ENCODE data around the gene PHEX. TPM values are rescaled to one million over a fixed set of nuclear protein-coding genes. Genes with fewer than 3 reads are reported as not detected.

The PHEX gene
- total RNA-seq, 1 experiment from 2014 or later, result 0.04 TPM

GRCh38 chrX:22116605-22117546 lies 84.8 kb downstream of the PHEX start:
- H3K4me3 Mint-ChIP-seq, result no peak overlapping the region
- ATAC-seq, result no peak

GRCh38 chrX:22117633-22118032 lies 85.5 kb downstream of the PHEX start:
- ChIA-PET POLR2A (no interaction called here), CTCF (no interaction called here)
- Mint-ChIP-seq H3K27ac (no peak overlapping the region), H3K36me3 (no peaks in the 10 kb centered on the region), H3K9me3 (no peaks in the 10 kb centered on the region), H3K4me3 (no peak overlapping the region), H3K27me3 (ENCODE audit: low read depth) (no peaks in the 10 kb centered on the region), H3K4me1 (peaks cover 29% of the 10 kb centered on the region)
- ATAC-seq, result no peak
- TF ChIP-seq USF2 (CRISPR knock-in tag; IDR thresholded peaks at IDR 0.05), result no peak
- TF ChIP-seq FOXP4 (CRISPR knock-in tag; IDR thresholded peaks at IDR 0.05), result no peak
- no peak for TF ChIP-seq ZBTB43 (CRISPR knock-in tag; IDR thresholded peaks at IDR 0.05)
- TF ChIP-seq CBFB (CRISPR knock-in tag; IDR thresholded peaks at IDR 0.05; ENCODE audit: low read depth), result no peak
- TF ChIP-seq ATF1 (CRISPR knock-in tag; IDR thresholded peaks at IDR 0.05), result no peak
- TF ChIP-seq MXD4 (CRISPR knock-in tag; IDR thresholded peaks at IDR 0.05; ENCODE audit: borderline replicate concordance), result no peak
- no peak for TF ChIP-seq STAT6 (CRISPR knock-in tag; conservative IDR thresholded peaks at IDR 0.05; ENCODE audit: low read depth)
- DNase-seq (ENCODE audit: low spot score), result no peak

More at GRCh38 chrX:22116605-22117546, 84.8 kb downstream of the PHEX start:
- no peaks in the 10 kb centered on the region for H3K27me3 Mint-ChIP-seq (ENCODE audit: low read depth)
- H3K27ac Mint-ChIP-seq, result no peak overlapping the region
- TF ChIP-seq ATF6 (CRISPR knock-in tag; IDR thresholded peaks at IDR 0.05) (no peak), ZNF121 (CRISPR knock-in tag; IDR thresholded peaks at IDR 0.05) (no peak), RELA (CRISPR knock-in tag; IDR thresholded peaks at IDR 0.05; ENCODE audit: borderline replicate concordance) (no peak), STAT6 (CRISPR knock-in tag; conservative IDR thresholded peaks at IDR 0.05; ENCODE audit: low read depth) (no peak), HMGXB4 (CRISPR knock-in tag; IDR thresholded peaks at IDR 0.05) (no peak), MYBL2 (CRISPR knock-in tag; IDR thresholded peaks at IDR 0.05) (no peak), FOXK1 (CRISPR knock-in tag; IDR thresholded peaks at IDR 0.05) (no peak), JAZF1 (CRISPR knock-in tag; IDR thresholded peaks at IDR 0.05) (no peak)
- H3K36me3 Mint-ChIP-seq, result no peaks in the 10 kb centered on the region
- H3K9me3 Mint-ChIP-seq, result no peaks in the 10 kb centered on the region
- ChIA-PET POLR2A (no interaction called here), CTCF (no interaction called here)
- DNase-seq (ENCODE audit: low spot score), result no peak
- H3K4me1 Mint-ChIP-seq, result peaks cover 27% of the 10 kb centered on the region
